CD4-positive, alpha-beta T cell treated with Interleukin-2 at 100 ng/mL for 4 hours (primary cell): ENCODE data around the gene GNPNAT1.

Experiments used
- DNase-seq: peaks from one replicate; pipeline ENCODE4 v3.0.0-alpha.2; 2020; ENCODE audit warnings: low spot score

The GNPNAT1 gene

DNA sequence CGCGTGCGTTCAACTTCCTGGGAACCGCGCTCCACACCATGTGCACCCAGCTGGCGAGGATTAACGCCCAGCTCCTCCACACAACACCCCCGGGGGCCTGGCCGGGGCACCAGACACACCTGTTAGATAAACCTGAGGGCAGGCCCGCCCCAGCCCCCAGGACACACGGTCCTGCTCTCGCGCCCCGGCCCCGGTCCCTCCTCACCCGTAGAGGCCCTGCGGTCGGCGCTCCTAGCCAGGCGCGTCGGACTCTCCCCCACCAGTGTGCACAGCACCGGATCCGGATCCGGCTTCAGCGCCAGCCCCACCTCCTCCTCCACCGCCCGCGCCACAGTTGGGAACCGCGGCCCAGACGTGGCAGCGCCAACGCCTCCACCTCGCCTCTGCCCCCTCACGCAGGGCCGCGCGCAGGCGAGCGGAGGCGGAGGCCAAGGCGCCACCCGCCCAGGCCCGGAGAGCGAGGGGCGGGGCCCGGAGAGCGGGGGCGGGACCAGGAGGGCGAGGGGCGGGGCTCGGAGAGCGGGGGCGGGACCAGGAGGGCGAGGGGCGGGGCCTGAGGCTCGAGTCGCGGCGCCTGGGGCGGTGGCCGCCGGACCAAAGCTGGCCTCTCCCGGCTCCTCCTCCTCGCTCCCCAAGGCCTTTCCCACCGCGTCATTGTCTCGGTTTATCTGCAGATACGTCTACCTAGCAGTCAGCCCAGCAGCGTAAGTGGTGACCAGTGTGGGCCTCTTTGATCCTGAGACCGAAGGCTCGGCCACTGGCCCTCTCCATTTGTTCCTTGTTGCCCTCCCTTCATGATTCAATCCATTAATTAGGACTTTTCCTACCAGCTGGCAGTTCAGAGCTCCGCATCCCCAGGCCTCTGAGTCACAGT, at the start of gene GNPNAT1:
Gene GNPNAT1 (minus strand): TSS at position 385 of the 874 bp plus-strand sequence. CDS start 6,957 bp downstream, outside the sequence.
- DNase-seq = peak; percentile 90

DNA sequence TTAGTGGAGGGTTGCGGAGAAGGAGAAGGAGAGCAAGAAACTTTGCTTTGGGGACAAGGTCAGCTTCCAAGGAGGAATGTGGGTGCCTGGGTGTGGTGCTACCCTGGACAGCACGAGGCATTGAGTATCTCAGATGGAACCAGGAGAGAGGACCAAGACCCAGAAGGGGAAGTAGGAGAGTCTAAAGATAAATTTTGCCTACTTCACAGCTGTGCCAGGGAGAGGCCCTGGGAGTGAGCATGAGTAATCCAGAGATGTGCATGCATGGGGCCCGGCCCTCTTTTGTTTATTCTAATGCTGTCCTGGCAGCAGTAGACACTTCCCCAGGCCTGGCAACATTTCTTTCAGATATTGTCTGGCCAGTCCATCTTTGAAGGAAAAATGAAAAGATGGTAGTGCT, 49.5 kb upstream of the GNPNAT1 start:
- DNase-seq = no peak

DNA sequence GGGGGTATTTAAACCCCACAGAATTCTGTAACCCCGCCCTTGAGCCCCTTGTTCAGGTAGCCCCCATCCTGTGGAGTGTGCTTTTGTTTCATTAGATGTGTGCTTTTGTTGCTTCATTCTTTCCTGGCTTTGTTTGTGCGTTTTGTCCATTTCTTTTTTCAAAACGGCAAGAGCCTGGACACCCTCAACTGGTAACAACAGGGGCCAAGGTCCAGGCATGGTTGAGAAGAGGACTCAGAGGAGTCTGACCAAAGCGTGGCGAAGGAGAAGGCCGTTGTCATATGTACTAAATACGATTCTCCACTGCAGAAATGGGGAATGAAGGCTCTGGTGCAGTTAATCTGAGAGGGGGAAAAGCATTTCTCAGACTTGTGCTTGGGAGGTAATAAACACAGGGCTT, 46.0 kb upstream of the GNPNAT1 start:
- DNase-seq = no peak

DNA sequence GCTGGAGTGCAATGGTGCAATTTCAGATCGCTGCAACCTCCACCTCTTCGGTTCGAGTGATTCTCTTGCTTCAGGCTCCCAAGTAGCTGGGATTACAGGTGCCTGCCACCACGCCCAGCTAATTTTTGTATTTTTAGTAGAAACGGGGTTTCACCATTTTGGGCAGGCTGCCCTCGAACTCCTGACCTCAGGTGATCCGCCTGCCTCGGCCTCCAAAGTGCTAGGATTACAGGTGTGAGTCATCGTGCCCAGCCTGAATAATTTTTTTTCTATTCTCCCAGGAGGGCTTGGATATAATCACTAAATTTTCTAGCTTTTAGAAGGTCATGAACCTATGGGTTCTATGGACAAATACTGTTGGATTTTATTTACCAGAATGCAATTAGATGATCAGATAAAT, 44.7 kb upstream of the GNPNAT1 start:
- no peak for DNase-seq

DNA sequence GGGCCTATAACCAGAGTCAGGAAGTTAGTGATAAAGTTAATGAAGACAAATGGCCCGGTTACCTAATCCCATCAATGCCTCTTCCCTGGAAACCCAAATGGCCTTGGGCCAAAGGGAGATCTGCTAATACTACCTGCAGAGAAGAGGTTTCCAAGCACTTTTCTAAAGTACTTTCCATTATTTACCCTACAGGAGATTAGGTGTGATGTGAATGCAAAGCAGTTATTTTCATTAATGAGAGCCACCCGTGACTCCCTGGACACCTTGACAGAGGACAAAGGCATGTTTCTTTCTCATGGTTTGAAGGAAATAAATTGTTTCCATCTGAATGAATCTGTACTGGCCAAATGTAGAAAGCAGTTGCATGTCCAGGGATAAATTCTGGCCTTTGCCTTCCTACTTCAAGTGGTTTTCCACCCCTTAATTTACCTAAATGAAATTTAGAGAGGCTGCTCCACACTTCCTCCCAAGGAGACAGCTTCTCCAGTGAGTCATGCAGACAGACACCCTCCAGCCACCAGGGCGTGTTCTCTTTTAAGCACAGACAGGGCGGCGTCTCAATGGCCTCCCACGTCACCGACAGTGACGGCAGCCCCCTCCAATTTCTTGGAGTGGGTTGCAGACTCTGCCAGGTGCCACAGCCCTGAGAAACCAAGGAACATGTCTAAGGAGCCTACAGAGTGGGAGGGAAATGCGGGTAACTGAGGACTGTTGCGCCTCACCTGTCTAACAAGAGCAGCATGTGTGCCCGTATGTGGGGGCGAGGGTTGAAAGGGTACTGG, 43.9 kb upstream of the GNPNAT1 start:
- DNase-seq = no peak

DNA sequence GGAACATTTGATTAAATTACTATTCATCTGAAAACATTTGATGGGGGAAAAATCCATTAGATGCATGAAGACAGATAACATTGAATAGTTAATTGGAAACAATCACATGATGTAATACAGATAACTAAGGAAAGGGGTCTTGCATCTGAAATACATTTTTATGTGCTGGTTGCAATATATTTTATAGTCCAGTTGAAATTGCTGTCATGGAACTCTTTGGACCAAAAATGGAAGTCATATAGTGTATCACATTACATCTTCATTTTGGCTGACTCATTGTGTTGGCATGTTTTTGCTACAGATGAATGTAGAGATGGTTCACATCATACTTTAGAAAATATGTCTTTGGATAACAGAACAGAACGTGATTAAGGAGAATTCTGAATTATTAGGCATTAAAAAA, 43.0 kb upstream of the GNPNAT1 start:
- DNase-seq = no peak

DNA sequence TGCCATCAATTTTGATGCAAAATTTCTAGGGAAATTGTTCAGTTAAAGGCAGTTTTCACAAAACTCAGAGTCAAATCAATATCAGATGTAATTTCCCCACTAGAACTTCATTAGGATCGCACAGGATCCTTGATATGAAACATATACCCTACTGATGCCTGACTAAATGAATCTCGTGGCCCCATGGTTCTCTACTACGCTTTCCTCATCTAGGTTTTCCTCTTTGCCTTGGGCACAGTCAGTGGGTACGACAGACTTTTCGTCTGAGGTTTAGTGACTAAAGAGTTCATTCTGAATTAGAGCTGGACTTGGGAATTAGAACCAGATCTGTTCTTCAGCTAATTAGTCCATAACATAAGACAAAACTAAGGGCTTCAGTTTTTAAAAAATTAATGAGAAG, 42.5 kb upstream of the GNPNAT1 start:
- no peak for DNase-seq

DNA sequence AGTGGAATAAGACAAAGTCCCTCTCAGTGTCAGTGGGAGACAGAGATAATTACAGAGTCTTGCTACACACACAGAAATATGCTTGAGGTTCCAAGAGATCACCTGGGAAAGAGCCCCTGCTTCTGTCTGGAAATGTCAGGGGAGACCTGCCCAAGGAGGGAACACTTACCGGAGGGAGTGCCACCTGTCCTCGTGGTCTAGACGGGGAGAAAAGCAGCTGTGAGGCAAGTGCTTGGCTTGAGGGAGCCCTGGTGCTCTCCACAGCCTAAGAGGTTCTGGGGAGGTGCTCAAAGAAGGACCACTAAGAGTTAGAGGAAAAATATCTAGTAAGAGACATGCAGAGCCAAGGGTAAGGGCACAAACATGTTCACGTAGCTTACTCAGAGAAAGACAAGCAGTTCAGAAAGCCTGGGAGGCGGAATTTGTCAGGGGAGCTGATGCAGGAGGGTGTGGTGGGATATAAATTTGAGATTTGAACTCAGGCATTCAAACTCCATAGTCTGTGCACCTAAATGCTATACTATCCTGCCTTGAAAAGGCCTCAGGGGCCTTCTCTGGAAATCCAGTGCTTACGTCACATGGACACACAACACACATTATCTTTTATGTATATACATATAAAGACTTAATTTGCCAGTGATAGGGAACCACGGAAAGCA, 38.2 kb upstream of the GNPNAT1 start:
- no peak for DNase-seq

DNA sequence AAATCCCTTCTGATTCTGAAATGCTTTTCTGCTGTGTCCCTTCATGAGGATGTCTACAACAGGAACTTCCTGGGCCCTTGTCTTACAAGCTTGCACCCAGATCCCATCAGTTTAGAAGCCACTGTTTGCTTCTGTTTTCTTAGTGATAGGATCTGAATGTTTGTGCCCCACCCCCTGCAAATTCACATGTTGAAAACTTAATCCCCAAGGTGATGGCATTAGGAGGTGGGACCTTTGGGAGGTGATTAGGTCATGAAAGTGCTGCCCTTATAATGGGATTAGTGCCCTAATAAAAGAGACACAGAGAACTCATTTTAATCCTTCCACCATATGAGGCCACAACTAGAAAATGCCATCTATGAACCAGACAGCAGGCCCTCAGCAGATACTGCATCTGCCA, 36.0 kb upstream of the GNPNAT1 start:
- no peak for DNase-seq

DNA sequence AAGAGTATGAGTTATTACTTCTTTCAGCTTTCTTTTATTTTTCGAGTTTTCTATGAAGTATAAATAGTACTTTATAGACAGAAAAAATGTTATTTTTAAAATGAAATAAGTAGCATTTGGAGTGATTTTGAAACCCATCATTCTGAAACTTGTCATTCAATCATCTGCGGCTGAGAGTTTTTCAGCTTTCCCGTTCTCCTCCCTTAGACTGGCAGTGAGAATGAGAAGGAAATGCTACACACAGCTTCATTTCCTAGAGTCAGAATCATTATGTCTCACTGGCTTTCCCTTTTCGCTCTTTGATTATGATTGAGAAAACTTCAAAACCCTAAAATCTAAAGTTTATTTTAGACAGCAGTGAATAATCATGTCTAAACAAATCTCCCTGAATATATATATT, 33.7 kb upstream of the GNPNAT1 start:
- no peak for DNase-seq

DNA sequence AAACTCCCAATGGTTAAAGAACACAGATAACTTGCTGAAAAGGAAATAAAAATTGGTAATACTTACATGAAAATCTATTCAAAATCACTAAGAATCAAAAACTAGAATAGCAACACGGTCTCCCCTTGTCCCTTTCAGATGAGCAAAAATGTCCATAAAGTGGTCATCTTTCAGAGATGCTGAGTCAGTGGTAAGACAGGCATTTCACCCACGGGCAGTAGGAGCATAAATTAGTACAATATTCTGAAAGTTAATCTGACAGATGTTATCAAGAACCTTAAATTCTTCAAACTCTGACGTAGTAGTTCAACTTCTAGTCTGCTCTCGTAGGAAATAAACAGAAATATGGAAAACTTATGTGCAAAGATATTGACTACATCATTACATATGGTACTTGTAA, 33.1 kb upstream of the GNPNAT1 start:
- no peak for DNase-seq

DNA sequence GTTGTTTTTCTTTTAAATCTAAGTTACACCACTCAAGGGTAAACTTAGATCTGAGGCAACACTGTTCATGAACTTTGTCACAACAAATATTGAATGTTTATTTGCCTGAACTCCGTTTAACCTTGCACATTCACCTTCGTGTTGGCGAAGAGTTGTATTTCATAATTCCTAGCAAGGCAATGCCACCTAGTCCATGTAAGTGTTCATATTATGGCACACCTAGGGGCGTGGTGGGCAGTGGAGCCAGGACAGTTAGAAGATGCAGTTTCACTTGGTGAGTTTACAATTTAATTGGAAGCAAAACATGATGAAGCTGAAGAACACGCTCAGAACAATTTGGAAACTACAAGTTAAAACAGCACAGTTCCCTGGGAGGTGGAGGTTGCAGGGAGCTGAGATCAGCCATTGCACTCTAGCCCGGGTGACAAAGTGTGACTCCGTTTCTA, 30.4 kb upstream of the GNPNAT1 start:
- no peak for DNase-seq

DNA sequence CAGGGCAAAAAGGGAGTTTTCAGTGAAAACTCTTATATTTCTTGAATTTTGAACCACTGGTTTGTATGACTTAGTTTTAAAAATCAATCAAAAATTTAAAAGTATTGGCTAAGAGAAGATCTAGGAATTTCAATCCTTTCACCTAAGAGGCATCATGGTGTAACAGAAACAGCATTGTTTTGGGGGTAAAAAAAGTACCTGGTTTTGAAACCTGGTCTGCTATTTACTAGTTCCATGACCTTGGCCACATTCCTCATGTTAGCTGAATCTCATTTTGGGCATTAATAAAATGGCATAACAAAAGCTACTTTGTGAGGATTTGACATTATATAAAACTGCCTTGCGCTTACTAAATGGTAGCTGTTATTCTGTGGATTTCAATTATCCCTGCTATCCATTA, 16.7 kb upstream of the GNPNAT1 start:
- no peak for DNase-seq

DNA sequence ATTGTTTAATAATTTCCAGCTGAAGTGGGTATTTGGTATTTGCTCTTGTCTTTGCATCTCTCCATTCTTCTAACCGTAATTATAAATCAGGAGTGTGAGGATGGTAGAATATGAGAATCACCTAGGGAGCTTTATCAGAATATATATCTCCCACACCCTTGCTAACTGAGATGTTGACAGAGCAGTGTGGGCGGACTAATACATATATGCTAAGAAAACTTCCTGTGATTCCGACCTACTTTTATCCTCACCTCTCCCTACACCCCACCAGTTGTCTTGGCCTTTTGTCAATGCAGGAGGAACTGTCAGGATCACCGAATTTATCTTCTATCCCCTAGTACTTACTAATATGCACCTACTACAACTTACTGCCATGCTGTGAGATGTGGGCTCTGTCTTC, 14.7 kb upstream of the GNPNAT1 start:
- DNase-seq = no peak

DNA sequence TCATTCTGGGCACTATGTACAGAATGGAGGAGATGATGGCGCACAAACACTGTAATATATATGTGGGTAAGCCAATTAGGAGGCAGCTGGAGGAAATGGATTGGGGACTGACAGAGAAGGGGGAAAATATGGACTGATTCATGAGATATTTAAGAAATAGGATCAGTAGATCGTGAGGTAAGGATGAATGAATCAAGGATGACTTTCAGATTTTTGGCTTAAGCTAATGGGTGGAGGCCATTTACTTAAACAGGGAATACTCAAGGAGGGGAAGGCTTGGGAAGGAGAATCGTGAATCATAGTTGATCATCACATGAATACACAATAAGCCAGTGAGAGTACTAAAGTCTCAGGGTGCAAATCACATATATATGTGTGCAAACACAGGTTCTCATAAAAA, 11.2 kb upstream of the GNPNAT1 start:
- DNase-seq = no peak

DNA sequence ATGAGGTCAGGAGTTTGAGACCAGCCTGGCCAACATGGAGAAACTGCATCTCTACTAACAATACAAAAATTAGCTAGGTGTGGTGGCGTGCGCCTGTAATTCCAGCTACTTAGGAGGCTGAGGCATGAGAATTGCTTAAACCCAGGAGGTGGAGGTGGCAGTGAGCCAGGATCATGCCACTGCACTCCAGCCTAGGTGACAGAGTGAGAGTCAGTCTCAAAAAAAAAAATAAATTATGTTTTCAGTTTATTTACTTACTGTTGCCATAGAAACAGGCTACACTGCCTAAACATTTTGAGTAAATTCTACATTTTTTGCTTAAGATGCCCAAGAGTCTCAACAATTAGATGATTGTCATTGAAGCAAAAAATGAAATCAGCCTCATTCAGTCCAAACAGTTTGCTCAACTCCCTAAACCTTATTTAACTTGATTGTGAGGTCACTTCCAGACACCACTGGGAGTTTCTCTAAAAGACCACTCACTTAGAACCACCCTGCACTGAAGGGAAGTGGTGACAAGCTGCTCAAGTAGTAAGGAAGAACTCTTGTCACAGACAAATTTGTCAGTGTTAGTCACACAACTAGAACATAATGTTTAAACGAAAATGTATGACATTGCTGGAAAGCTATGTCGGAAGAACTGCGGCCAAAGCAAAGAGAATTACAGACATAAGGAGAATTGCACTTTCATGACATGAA, 9.8 kb upstream of the GNPNAT1 start:
- DNase-seq = peak; percentile 8

DNA sequence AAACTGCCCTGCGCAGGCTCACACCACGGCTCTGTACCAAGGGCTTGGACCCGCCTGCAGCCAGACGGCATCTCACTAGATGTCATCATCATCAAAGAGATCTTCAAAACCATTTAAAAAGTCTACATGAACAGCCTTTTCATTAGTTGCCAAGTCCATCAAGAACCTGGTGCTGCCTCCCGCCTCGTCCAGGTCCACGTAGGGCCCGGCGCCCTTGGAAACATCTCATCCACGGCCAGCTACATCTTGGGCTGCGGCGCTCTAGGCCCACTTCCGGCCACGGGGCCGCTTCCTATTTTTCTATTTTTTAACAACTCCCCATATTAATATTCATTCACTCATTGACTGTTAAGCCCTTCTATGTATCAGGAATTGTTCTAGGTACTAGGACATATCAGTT, 7.4 kb upstream of the GNPNAT1 start:
- DNase-seq = no peak

DNA sequence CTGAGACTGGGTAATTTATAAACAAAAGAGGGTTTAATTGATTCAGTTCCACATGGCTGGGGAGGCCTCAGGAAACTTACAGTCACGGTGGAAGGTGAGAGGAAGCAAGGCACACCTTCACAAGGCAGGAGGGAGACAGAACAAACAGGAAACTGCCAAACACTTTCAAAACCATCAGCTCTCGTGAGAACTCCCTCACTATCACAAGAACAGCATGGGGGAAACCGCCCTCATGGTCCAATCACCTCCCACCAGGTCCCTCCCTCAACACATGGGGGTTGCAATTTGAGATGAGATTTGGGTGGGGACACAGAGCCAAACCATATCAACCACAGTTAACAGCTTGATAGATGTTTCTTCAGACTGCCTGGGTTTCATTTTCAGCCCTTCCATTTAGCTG, 6.2 kb upstream of the GNPNAT1 start:
- DNase-seq = no peak

DNA sequence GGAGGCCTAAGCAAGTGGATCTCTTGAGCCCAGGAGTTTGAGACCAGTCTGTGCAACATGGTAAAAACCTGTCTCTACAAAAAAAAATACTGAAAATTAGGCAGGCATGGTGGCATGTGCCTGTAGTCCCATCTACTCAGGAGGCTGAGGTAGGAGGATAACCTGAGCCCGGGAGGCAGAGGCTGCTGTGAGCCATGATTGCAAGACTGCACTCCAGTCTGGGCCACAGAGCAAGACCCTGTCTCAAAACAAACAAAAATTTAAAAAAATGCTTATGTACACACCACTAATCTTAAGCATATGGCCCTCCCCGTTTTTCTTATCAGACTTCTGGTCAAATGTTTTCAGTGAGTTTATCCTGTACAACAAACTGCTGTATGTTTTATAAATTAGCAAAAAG, 1.7 kb upstream of the GNPNAT1 start:
- DNase-seq = no peak

DNA sequence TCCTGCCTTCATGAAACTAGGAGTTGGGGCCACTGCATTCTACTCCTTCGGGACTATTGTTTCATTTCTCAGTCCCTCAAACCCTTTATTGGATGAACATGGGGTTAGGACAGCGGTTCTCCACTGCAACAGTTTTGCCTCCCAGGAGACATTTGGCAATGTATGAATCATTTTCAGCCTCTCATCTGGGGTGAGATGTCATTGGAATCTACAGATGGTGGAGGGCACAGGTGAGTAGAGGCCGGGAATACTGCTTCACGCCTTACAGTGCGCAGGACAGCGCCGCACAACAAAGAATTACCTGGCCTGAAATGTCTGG, 649 bp upstream of the GNPNAT1 start:
- no peak for DNase-seq

DNA sequence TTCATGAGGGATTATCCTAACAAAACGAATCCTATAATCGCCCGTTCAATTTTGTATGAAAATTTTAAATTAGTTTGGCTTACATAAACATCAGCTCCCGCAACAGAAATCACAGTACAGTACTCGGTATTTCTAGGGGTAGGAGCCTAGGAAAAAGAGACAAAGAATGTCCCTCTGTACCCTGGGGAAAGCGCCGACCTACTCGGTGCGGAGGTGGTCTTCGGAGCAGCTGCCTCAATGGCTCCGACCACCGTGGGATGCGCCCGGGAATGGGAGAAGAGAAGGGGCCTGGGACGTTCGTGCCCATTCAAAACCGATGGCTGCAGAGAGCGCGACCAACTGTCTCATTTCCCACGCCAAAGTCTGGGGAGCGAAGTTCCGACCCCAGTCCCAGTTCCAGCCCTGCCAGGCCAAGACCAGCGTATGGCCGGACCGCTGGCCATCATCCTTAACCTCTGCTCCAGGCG, 618 bp downstream of the GNPNAT1 start:
- DNase-seq = no peak
